Thoracic aorta (tissue), 2 donors: ENCODE measurements around the gene TRIM29. TPM values are rescaled to one million over a fixed set of nuclear protein-coding genes. Genes with fewer than 3 reads are reported as not detected.
"Not testable (repeated sequence)": the region's sequence is repeated elsewhere in the genome, so short reads cannot be mapped to it uniquely, and the experiment has no call there.

Experiments used
- ATAC-seq: fragments of 150-250 bp; one replicate; pipeline ENCODE4 v1.8.0; 2017; ENCODE audit warnings: low read depth; ENCODE audit not compliant: insufficient number of reproducible peaks, low FRiP score
- DNase-seq: peaks from one replicate; pipeline ENCODE4 v3.0.0-alpha.2; 2020; ENCODE audit warnings: low spot score
- H3K27ac ChIP-seq, 2 donors: fragments of 200-600 bp; sonication (generic); 1 replicate in 1 of 2; 2 replicates in 1 of 2; pipeline ENCODE4 v1.5.1; 2016; ENCODE audit warnings: mild to moderate bottlenecking in 2 of 2, moderate library complexity in 2 of 2
- H3K27me3 ChIP-seq: fragments of 200-600 bp; sonication (generic); replicated peaks from 2 replicates; pipeline ENCODE4 v1.6.0; 2016; ENCODE audit warnings: mild to moderate bottlenecking; ENCODE audit not compliant: insufficient read depth
- H3K36me3 ChIP-seq: fragments of 200-600 bp; sonication (generic); one replicate; pipeline ENCODE4 v1.5.1; 2016
- H3K4me1 ChIP-seq, 2 donors: fragments of 200-600 bp; sonication (generic); 1 replicate in 1 of 2; 2 replicates in 1 of 2; pipeline versions ENCODE4 v1.5.1 to v1.6.0; 2016; ENCODE audit warnings: low read depth in 2 of 2, mild to moderate bottlenecking in 1 of 2; ENCODE audit not compliant: control insufficient read depth in 1 of 2
- H3K4me3 ChIP-seq: fragments of 200-600 bp; sonication (generic); 2 replicates; pipeline ENCODE4 v1.5.1; 2016; ENCODE audit warnings: mild to moderate bottlenecking
- H3K9me3 ChIP-seq: fragments of 200-600 bp; sonication (generic); 2 replicates; pipeline ENCODE4 v1.5.1; 2016
- total RNA-seq, 2 donors: library from RNA; depleted of rRNA; stranded (reverse); fragments of >200 nt; gene quantifications; one replicate each; pipeline versions ENCODE4 v1.1.0 to v1.2.3, GENCODE V29; 2016
- TF ChIP-seq, protein P1 (sequence below): fragments of 200-600 bp; sonication (generic); IDR thresholded peaks from one replicate; pipeline ENCODE4 v1.5.1; 2019; ENCODE audit warnings: antibody characterized with exemption

Gene TRIM29
- total RNA-seq, 2 donors from 2014 or later: 0.49 to 2.7 TPM

DNA sequence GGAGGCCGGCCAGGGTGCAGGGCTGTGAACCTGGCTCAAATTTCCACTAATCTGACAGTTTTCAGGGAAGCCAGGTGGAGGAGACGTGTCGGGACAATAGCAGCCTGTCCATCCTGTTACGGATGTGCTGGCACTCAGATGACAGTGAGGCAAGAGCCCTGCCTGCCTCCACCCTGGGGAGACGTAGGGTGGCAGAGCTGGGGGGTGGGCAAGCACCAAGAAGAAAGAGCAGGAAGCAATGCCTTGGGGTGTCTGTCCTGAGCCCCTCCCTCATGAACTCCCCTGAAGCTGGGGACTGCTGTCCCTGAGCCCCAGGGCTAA, 10.0 kb upstream of the TRIM29 start:
- H3K27ac ChIP-seq: no peak overlapping the region
- H3K9me3 ChIP-seq: no peaks in the 10 kb centered on the region
- no peak for ATAC-seq
- DNase-seq: no peak
- H3K4me1 ChIP-seq: no peaks in the 10 kb centered on the region
- TF ChIP-seq, protein P1, sequence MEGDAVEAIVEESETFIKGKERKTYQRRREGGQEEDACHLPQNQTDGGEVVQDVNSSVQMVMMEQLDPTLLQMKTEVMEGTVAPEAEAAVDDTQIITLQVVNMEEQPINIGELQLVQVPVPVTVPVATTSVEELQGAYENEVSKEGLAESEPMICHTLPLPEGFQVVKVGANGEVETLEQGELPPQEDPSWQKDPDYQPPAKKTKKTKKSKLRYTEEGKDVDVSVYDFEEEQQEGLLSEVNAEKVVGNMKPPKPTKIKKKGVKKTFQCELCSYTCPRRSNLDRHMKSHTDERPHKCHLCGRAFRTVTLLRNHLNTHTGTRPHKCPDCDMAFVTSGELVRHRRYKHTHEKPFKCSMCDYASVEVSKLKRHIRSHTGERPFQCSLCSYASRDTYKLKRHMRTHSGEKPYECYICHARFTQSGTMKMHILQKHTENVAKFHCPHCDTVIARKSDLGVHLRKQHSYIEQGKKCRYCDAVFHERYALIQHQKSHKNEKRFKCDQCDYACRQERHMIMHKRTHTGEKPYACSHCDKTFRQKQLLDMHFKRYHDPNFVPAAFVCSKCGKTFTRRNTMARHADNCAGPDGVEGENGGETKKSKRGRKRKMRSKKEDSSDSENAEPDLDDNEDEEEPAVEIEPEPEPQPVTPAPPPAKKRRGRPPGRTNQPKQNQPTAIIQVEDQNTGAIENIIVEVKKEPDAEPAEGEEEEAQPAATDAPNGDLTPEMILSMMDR: no peak
- no peaks in the 10 kb centered on the region for H3K27me3 ChIP-seq
- no peaks in the 10 kb centered on the region for H3K36me3 ChIP-seq
- H3K4me3 ChIP-seq: no peak overlapping the region

DNA sequence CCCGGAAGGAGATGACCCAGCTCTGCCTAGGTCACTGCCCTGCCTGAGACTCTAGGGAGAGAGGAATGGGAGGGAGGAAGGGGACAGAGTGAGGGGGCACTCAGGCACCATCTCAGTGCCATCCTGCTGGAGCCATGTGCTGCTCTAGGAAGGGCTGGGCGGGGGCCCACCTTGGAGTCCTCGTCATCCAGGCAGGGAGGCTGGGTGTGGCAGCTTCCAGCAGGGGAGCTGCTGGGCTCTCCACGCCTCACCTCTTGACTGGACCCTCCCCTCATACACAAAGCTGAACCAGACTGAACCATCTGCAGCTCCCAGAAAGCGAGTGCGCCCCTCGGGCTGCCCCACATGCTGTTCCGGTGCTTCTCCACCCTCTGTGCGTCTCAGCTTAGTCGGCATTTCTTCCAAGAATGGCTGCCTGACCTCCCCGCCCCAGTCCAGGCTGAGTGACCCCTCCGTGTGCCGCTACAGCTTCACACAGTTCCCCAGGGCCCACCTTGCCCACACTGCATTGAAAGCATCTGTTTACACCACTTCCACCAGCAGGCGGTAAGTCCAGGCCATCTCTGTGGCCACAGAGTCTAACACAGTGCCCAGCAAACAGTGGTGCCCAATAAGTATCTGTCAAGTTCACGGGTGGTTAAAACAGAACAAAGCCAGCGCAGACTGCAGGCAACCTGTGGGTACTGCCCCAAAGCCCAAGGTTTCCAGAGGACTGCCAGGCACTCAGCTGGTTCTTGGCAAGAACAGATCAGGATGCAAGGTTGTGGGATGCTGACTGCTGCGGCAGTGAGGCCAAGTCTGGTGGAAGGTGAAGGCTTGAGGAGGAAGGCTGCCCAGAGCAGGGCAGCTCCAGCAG, 9.4 kb upstream of the TRIM29 start:
- no peaks in the 10 kb centered on the region for H3K9me3 ChIP-seq
- TF ChIP-seq, protein P1: no peak
- H3K36me3 ChIP-seq: no peaks in the 10 kb centered on the region
- no peaks in the 10 kb centered on the region for H3K4me1 ChIP-seq
- no peaks in the 10 kb centered on the region for H3K27me3 ChIP-seq
- no peak for ATAC-seq
- DNase-seq: no peak
- H3K27ac ChIP-seq: no peak overlapping the region
- H3K4me3 ChIP-seq: no peak overlapping the region

DNA sequence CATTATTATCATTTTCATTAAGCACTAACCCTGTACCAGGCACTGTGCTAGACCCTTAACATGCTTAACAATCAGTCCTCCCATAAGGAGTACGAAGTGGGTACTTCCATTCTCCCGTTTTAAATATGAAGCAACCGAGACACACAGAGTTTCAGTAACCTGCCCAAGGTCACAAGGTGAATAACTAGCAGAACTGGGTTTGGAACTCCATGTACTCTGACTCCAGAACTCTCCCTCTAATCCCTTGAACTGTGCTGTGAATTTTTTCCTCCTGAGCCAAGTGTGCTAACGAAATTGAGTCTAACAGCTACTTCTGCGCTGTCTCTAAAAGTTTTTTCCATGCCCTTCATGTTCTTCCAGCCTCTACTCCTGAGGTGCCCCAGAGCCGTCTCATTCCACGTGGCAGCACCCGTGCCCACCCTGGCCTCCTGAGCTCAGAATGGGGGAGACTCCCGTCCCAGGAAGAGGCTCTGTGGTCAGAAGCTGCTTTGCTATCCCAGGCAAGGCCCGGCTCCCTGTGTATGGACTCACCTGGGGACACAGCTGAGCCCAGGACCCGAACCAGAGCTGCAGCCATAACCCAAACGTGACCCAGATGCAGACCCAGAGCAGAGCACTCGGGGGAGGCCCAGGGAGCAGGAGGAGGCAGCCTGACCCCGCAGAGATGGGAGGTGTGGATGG, 8.6 kb upstream of the TRIM29 start:
- Histone ChIP-seq H3K4me3 (no peak overlapping the region), H3K9me3 (no peaks in the 10 kb centered on the region), H3K36me3 (no peaks in the 10 kb centered on the region), H3K27me3 (no peaks in the 10 kb centered on the region), H3K4me1 (no peaks in the 10 kb centered on the region), H3K27ac (no peak overlapping the region)
- DNase-seq (no peak), ATAC-seq (no peak)
- TF ChIP-seq, protein P1: no peak

DNA sequence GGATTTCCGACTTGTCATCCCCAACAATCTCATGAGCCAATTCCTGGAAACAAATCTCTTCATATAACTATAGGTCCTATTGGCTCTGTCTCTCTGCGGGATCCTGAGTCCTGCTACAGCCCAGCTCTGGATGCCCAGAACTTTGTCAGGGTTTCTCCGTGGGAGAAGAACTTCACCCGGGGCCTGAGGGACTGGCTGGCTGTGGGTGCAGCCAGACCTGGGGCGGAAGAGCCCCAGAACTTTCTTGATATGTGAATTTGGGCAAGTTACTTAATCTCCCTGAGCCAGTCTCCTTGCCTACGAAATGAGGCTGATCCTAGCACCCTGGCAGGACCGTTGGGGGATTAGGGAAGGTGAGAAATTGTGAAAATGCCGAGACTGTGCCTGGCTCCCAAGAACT, 6.6 kb upstream of the TRIM29 start:
- TF ChIP-seq, protein P1: no peak
- no peak for ATAC-seq
- Histone ChIP-seq H3K9me3 (no peaks in the 10 kb centered on the region), H3K4me1 (no peaks in the 10 kb centered on the region), H3K27ac (no peak overlapping the region), H3K4me3 (no peak overlapping the region), H3K36me3 (no peaks in the 10 kb centered on the region), H3K27me3 (no peaks in the 10 kb centered on the region)
- no peak for DNase-seq

DNA sequence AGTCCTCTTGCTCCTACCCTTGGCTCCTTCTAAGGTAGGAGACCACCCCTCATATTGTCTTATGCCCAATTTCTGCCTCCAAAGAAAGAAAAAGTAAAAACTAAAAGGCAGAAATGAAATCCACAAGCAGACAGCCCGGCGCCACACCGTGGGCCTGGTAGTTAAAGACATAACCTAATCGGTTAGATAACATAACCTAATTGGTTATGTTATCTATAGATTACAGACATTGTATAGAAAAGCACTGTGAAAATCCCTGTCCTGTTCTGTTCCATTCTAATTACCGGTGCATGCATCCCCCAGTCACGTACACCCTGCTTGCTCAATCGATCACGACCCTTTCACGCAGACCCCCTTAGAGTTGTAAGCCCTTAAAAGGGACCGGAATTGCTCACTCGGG, 5.6 kb upstream of the TRIM29 start:
- not testable (repeated sequence) for H3K4me3 ChIP-seq, H3K27me3 ChIP-seq, H3K9me3 ChIP-seq, H3K36me3 ChIP-seq, DNase-seq, H3K27ac ChIP-seq, ATAC-seq, H3K4me1 ChIP-seq
